Choroid plexus epithelial cell (primary cell): ENCODE measurements around the gene IQCF5.

Experiments
- DNase-seq: peaks from one replicate; pipeline ENCODE4 v3.0.0-alpha.2; 2010; ENCODE audit warnings: low read depth
- H3K4me3 ChIP-seq: 2 replicates; pipeline ENCODE4 v1.5.1; 2011; ENCODE audit warnings: low read depth, mild to moderate bottlenecking, control low read depth, low read length, moderate library complexity
- CTCF ChIP-seq: conservative IDR thresholded peaks from 2 replicates; pipeline ENCODE4 v1.5.1; 2011; ENCODE audit warnings: low read depth, mild to moderate bottlenecking, control low read depth, inconsistent platforms, low read length, moderate library complexity

IQCF5 gene

GRCh38 chr3:51896607-51897305 is 21.4 kb upstream of the IQCF5 start:
- no peak for DNase-seq

GRCh38 chr3:51894939-51895338 is 19.5 kb upstream of the IQCF5 start:
- no peak overlapping the region for H3K4me3 ChIP-seq
- TF ChIP-seq CTCF = no peak
- DNase-seq = no peak

More at GRCh38 chr3:51896607-51897305, 21.4 kb upstream of the IQCF5 start:
- no peak for TF ChIP-seq CTCF
- H3K4me3 ChIP-seq = no peak overlapping the region

- DNase-seq = no peak
- TF ChIP-seq CTCF = no peak
- no peak overlapping the region for H3K4me3 ChIP-seq
Measured at GRCh38 chr3:51894391-51894790, 19.0 kb upstream of the IQCF5 start.

- DNase-seq = no peak
- no peak overlapping the region for H3K4me3 ChIP-seq
- TF ChIP-seq CTCF = no peak
Measured at GRCh38 chr3:51891242-51892039, 16.0 kb upstream of the IQCF5 start.

GRCh38 chr3:51888463-51889105 is 13.2 kb upstream of the IQCF5 start:
- DNase-seq = no peak
- TF ChIP-seq CTCF = no peak
- no peak overlapping the region for H3K4me3 ChIP-seq

GRCh38 chr3:51887620-51888019 is 12.2 kb upstream of the IQCF5 start:
- H3K4me3 ChIP-seq = no peak overlapping the region
- TF ChIP-seq CTCF = no peak
- DNase-seq = no peak
